Osteoblast (primary cell): ENCODE results near the gene SYT2. TPM values are rescaled to one million over a fixed set of nuclear protein-coding genes. Genes with fewer than 3 reads are reported as not detected.
A peak's percentile ranks its signal among the peaks of the same experiment; 100 is the strongest.

Source experiments
- DNase-seq: peaks from one replicate; pipeline ENCODE4 v3.0.0; 2011; ENCODE audit warnings: low spot score, mixed read lengths; ENCODE audit not compliant: insufficient read length; ENCODE audit errors: missing footprints
- H2AFZ ChIP-seq: 2 replicates; pipeline ENCODE4 v1.6.0; 2011; ENCODE audit warnings: mild to moderate bottlenecking, low read length
- H3K27ac ChIP-seq: 2 replicates; pipeline ENCODE4 v1.5.1; 2011; ENCODE audit warnings: mild to moderate bottlenecking, low read depth, low read length, moderate library complexity
- H3K27me3 ChIP-seq: 2 replicates; pipeline ENCODE4 v1.6.0; 2012; ENCODE audit warnings: mild to moderate bottlenecking, control low read depth, inconsistent platforms, low read length, moderate library complexity; ENCODE audit not compliant: insufficient read depth
- H3K36me3 ChIP-seq: 2 replicates; pipeline ENCODE4 v1.5.1; 2011; ENCODE audit warnings: mild to moderate bottlenecking, low read length, control low read depth, moderate library complexity; ENCODE audit not compliant: insufficient read depth
- H3K4me1 ChIP-seq: 2 replicates; pipeline ENCODE4 v1.5.1; 2011; ENCODE audit warnings: mild to moderate bottlenecking, low read length, control low read depth, moderate library complexity; ENCODE audit not compliant: insufficient read depth
- H3K4me2 ChIP-seq: 2 replicates; pipeline ENCODE4 v1.6.0; 2011; ENCODE audit warnings: mild to moderate bottlenecking, low read length; ENCODE audit not compliant: insufficient read depth
- H3K4me3 ChIP-seq: fragments of 200-600 bp; sonication (generic); 3 replicates; pipeline ENCODE4 v1.5.1; 2012; ENCODE audit warnings: mild to moderate bottlenecking, low read length, inconsistent platforms; ENCODE audit not compliant: insufficient read depth
- H3K79me2 ChIP-seq: 2 replicates; pipeline ENCODE4 v1.6.0; 2012; ENCODE audit warnings: mild to moderate bottlenecking, low read length, control low read depth, inconsistent platforms; ENCODE audit not compliant: insufficient read depth
- H3K9me3 ChIP-seq: 2 replicates; pipeline ENCODE4 v1.5.1; 2011; ENCODE audit warnings: low read depth, low read length, control low read depth
- H4K20me1 ChIP-seq: 2 replicates; pipeline ENCODE4 v1.6.0; 2012; ENCODE audit warnings: mild to moderate bottlenecking, low read length, control low read depth; ENCODE audit not compliant: insufficient read depth
- CTCF ChIP-seq: IDR thresholded peaks from 2 replicates; pipeline ENCODE4 v1.5.1; 2011; ENCODE audit warnings: mild to moderate bottlenecking, low read depth, low read length, moderate library complexity; ENCODE audit errors: extremely low read depth
- total RNA-seq: library from RNA; depleted of rRNA; stranded (reverse); fragments of >200 nt; gene quantifications from 2 replicates; pipeline ENCODE4 v1.2.3, GENCODE V29; 2012

SYT2 gene
- total RNA-seq, 1 donor = not detected

GRCh38 chr1:202673531-202673930, 36.7 kb downstream of the SYT2 start:
- Histone ChIP-seq H3K4me3 (no peak overlapping the region), H3K27ac (no peak overlapping the region), H2AFZ (no peak overlapping the region), H4K20me1 (no peaks in the 10 kb centered on the region), H3K79me2 (no peaks in the 10 kb centered on the region), H3K36me3 (no peaks in the 10 kb centered on the region), H3K4me1 (no peaks in the 10 kb centered on the region), H3K9me3 (no peaks in the 10 kb centered on the region), H3K27me3 (peaks cover 21% of the 10 kb centered on the region), H3K4me2 (no peak overlapping the region)
- TF ChIP-seq CTCF = no peak
- DNase-seq = no peak

GRCh38 chr1:202671399-202671798, 38.9 kb downstream of the SYT2 start:
- Histone ChIP-seq H4K20me1 (no peaks in the 10 kb centered on the region), H3K27ac (no peak overlapping the region), H3K36me3 (no peaks in the 10 kb centered on the region), H3K4me3 (no peak overlapping the region), H3K4me2 (no peak overlapping the region), H3K9me3 (no peaks in the 10 kb centered on the region), H3K4me1 (no peaks in the 10 kb centered on the region), H3K79me2 (no peaks in the 10 kb centered on the region), H3K27me3 (peaks cover 15% of the 10 kb centered on the region), H2AFZ (no peak overlapping the region)
- no peak for TF ChIP-seq CTCF
- no peak for DNase-seq

DNA sequence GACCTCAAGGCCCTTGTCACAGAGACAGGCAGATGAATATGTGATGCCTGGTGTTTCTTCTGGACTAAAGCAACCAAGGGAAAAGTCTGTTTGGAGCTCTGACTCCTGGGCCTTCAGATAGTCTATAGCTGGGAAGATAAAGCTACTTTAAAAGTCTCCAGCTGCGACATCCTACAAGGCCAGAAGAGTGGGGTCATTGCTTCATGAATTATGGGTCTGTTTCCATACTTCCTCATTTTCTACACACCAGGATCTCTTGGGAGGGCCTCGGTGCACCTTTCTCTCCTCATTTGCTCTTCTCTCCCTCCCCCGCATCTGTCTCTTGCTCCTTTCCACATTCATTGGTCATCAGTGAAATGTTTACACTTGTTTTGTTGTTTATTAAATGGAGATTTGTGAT, 44.8 kb downstream of the SYT2 start:
- Histone ChIP-seq H4K20me1 (no peaks in the 10 kb centered on the region), H3K27ac (no peak overlapping the region), H3K36me3 (no peaks in the 10 kb centered on the region), H3K9me3 (no peaks in the 10 kb centered on the region), H3K4me1 (no peaks in the 10 kb centered on the region), H3K27me3 (peaks cover 13% of the 10 kb centered on the region), H3K4me3 (no peak overlapping the region), H3K79me2 (no peaks in the 10 kb centered on the region), H2AFZ (no peak overlapping the region), H3K4me2 (no peak overlapping the region)
- no peak for TF ChIP-seq CTCF
- DNase-seq = no peak

- Histone ChIP-seq H3K4me1 (no peaks in the 10 kb centered on the region), H3K4me3 (no peak overlapping the region), H3K79me2 (no peaks in the 10 kb centered on the region), H2AFZ (no peak overlapping the region), H3K36me3 (no peaks in the 10 kb centered on the region), H3K27me3 (peaks cover 23% of the 10 kb centered on the region), H3K27ac (no peak overlapping the region), H3K4me2 (no peak overlapping the region), H3K9me3 (no peaks in the 10 kb centered on the region), H4K20me1 (no peaks in the 10 kb centered on the region)
- DNase-seq = peak; percentile 79
- no peak for TF ChIP-seq CTCF
Observed at GRCh38 chr1:202664083-202664482, 46.2 kb downstream of the SYT2 start.
